A549 (cell line): ENCODE data around the gene MYO18B.

Experiments used
- CEBPB ChIP-seq, 2 experiments: fragments of >200 bp in 1 of 2; sonication (Bioruptor Twin) in 1 of 2; formaldehyde crosslinking in 1 of 2; IDR thresholded peaks; 2 replicates each; pipeline ENCODE4 v1.6.1; 2012 to 2016
- ESRRA ChIP-seq: fragments of 150-350 bp; IDR thresholded peaks from 2 replicates; pipeline ENCODE4 v1.6.1; 2014; ENCODE audit warnings: mild to moderate bottlenecking, low read length, borderline replicate concordance
- HDAC2 ChIP-seq: fragments of 200-600 bp; sonication (generic); IDR thresholded peaks from 2 replicates; pipeline ENCODE4 v1.6.1; 2016
- JUNB ChIP-seq: fragments of >200 bp; sonication (Bioruptor Twin); formaldehyde crosslinking; IDR thresholded peaks from 2 replicates; pipeline ENCODE4 v1.6.1; 2016
- NR3C1 ChIP-seq: fragments of >200 bp; sonication (Bioruptor Twin); formaldehyde crosslinking; IDR thresholded peaks from 3 replicates; pipeline ENCODE4 v1.6.1; 2017
- POLR2A ChIP-seq: IDR thresholded peaks from 2 replicates; pipeline ENCODE4 v1.6.1; 2012; ENCODE audit warnings: mild to moderate bottlenecking, low read length
- RARB ChIP-seq: fragments of 250-450 bp; sonication (Bioruptor Pico); IDR thresholded peaks from 2 replicates; pipeline ENCODE4 v1.8.0; 2021; ENCODE audit warnings: mild to moderate bottlenecking, moderate library complexity
- SMC3 ChIP-seq: fragments of >200 bp; sonication (Bioruptor Twin); formaldehyde crosslinking; IDR thresholded peaks from 3 replicates; pipeline ENCODE4 v1.6.1; 2018; ENCODE audit warnings: inconsistent platforms
- ZNF302 ChIP-seq: fragments of 250-450 bp; sonication (Bioruptor Pico); IDR thresholded peaks from 2 replicates; pipeline ENCODE4 v1.9.0; 2021; ENCODE audit warnings: inconsistent platforms, mild to moderate bottlenecking, moderate library complexity
- TF ChIP-seq, protein P1 (sequence below): fragments of >200 bp; sonication (Bioruptor Twin); formaldehyde crosslinking; IDR thresholded peaks from 3 replicates; pipeline ENCODE4 v1.5.1; 2016

DNA sequence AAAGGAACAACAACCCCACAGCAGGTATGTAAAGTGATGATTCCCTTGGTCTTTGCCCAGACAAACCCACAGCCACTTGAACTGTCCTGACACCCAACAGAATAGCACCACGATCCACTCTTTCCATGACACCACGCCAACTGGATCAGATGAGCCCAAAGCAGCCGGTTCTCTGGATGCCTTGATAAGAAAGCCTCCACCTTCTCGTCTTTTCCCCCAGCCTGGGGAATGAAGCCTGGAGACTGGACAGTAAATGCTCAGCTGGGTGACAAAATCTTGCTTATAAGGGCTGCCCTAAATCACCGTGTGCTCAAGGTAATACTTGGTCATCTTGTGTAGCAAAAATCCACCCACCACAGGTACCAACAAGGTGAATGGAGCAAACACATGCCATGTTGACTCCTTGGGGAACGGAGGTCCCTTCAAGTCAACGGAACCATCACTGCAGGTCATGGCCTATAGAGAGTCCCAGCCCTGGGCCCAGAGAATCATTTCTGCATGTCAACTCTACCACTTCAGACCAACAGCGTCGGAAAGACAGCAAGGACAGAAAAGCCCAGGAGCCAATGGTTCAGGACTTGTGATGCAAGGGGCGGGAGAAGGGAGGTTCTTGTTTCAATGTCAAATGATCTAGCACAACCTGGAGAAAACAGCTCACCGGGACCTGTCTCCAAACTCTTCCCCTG is 2.2 kb upstream of the MYO18B start:
- TF ChIP-seq ZNF302 (CRISPR knock-in tag) (no peak), ESRRA (no peak), CEBPB (IDR thresholded peaks at IDR 0.05) (no peak), JUNB (no peak), POLR2A (no peak), SMC3 (no peak), NR3C1 (no peak), RARB (CRISPR knock-in tag) (no peak), HDAC2 (no peak)
- TF ChIP-seq, protein P1, sequence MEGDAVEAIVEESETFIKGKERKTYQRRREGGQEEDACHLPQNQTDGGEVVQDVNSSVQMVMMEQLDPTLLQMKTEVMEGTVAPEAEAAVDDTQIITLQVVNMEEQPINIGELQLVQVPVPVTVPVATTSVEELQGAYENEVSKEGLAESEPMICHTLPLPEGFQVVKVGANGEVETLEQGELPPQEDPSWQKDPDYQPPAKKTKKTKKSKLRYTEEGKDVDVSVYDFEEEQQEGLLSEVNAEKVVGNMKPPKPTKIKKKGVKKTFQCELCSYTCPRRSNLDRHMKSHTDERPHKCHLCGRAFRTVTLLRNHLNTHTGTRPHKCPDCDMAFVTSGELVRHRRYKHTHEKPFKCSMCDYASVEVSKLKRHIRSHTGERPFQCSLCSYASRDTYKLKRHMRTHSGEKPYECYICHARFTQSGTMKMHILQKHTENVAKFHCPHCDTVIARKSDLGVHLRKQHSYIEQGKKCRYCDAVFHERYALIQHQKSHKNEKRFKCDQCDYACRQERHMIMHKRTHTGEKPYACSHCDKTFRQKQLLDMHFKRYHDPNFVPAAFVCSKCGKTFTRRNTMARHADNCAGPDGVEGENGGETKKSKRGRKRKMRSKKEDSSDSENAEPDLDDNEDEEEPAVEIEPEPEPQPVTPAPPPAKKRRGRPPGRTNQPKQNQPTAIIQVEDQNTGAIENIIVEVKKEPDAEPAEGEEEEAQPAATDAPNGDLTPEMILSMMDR: no peak
